HepG2 (cell line): ENCODE measurements around the gene RAB3B. TPM values are rescaled to one million over a fixed set of nuclear protein-coding genes. Genes with fewer than 3 reads are reported as not detected.
A peak's percentile ranks its signal among the peaks of the same experiment; 100 is the strongest.

Source experiments
- ATF3 ChIP-seq: sonication (generic); formaldehyde crosslinking; IDR thresholded peaks from 2 replicates; pipeline ENCODE4 v1.4.0; 2020; ENCODE audit warnings: missing genetic modification reagents
- CENPT ChIP-seq: sonication (generic); formaldehyde crosslinking; IDR thresholded peaks from 2 replicates; pipeline ENCODE4 v1.8.0; 2022; ENCODE audit warnings: low read depth, mild to moderate bottlenecking, moderate library complexity, missing genetic modification reagents
- DZIP1 ChIP-seq: sonication (generic); formaldehyde crosslinking; IDR thresholded peaks from 2 replicates; pipeline ENCODE4 v1.5.0; 2020; ENCODE audit warnings: mild to moderate bottlenecking, missing genetic modification reagents
- FOSL1 ChIP-seq: sonication (generic); formaldehyde crosslinking; IDR thresholded peaks from 2 replicates; pipeline ENCODE4 v1.9.0; 2021; ENCODE audit warnings: missing genetic modification reagents, borderline replicate concordance
- GTF3A ChIP-seq: sonication (generic); formaldehyde crosslinking; conservative IDR thresholded peaks from 2 replicates; pipeline ENCODE4 v1.4.0; 2020; ENCODE audit warnings: mild to moderate bottlenecking, missing genetic modification reagents
- HES4 ChIP-seq: sonication (generic); formaldehyde crosslinking; IDR thresholded peaks from 2 replicates; pipeline ENCODE4 v1.9.0; 2021; ENCODE audit warnings: mild to moderate bottlenecking, missing genetic modification reagents, borderline replicate concordance
- HNF4A ChIP-seq: sonication (generic); formaldehyde crosslinking; IDR thresholded peaks from 2 replicates; pipeline ENCODE4 v1.4.0; 2020; ENCODE audit warnings: missing genetic modification reagents
- HOXA3 ChIP-seq: sonication (generic); formaldehyde crosslinking; IDR thresholded peaks from 2 replicates; pipeline ENCODE4 v1.5.0; 2020; ENCODE audit warnings: missing genetic modification reagents
- MAFF ChIP-seq: IDR thresholded peaks from 2 replicates; pipeline ENCODE4 v1.6.1; 2011; ENCODE audit warnings: low read depth, low read length, improper control_type of control experiment
- MAZ ChIP-seq, 2 experiments: sonication (generic) in 1 of 2; formaldehyde crosslinking in 1 of 2; IDR thresholded peaks; 2 replicates each; pipeline versions ENCODE4 v1.5.0 to v1.6.1; 2012 to 2020; ENCODE audit warnings: low read depth in 2 of 2, mild to moderate bottlenecking in 2 of 2, borderline replicate concordance in 1 of 2, improper control_type of control experiment in 1 of 2, low read length in 1 of 2, missing genetic modification reagents in 1 of 2, moderate library complexity in 1 of 2
- NFATC3 ChIP-seq: sonication (generic); formaldehyde crosslinking; IDR thresholded peaks from 2 replicates; pipeline ENCODE4 v1.5.1; 2020; ENCODE audit warnings: mild to moderate bottlenecking, missing genetic modification reagents
- NR2F2 ChIP-seq: IDR thresholded peaks from 2 replicates; pipeline ENCODE4 v1.6.1; 2012; ENCODE audit warnings: low read depth, inconsistent platforms, borderline replicate concordance
- PLSCR1 ChIP-seq: sonication (generic); formaldehyde crosslinking; IDR thresholded peaks from 2 replicates; pipeline ENCODE4 v1.5.0; 2020; ENCODE audit warnings: missing genetic modification reagents, mild to moderate bottlenecking, borderline replicate concordance
- SMYD3 ChIP-seq: sonication (generic); formaldehyde crosslinking; IDR thresholded peaks from 2 replicates; pipeline ENCODE4 v1.8.1; 2023; ENCODE audit warnings: mild to moderate bottlenecking, missing genetic modification reagents
- USF2 ChIP-seq, 2 experiments: sonication (generic) in 1 of 2; formaldehyde crosslinking in 1 of 2; IDR thresholded peaks; 2 replicates each; pipeline versions ENCODE4 v1.5.1 to v1.6.1; 2011 to 2020; ENCODE audit warnings: borderline replicate concordance in 1 of 2, low read depth in 1 of 2, low read length in 1 of 2, mild to moderate bottlenecking in 1 of 2, missing genetic modification reagents in 1 of 2, moderate library complexity in 1 of 2
- ZFP36L1 ChIP-seq: sonication (generic); formaldehyde crosslinking; IDR thresholded peaks from 2 replicates; pipeline ENCODE4 v1.8.0; 2022; ENCODE audit warnings: mild to moderate bottlenecking, missing genetic modification reagents, moderate library complexity
- ZNF256 ChIP-seq: sonication (generic); formaldehyde crosslinking; conservative IDR thresholded peaks from 2 replicates; pipeline ENCODE4 v1.4.0; 2020; ENCODE audit warnings: missing genetic modification reagents
- ZNF274 ChIP-seq: sonication (generic); formaldehyde crosslinking; IDR thresholded peaks from 2 replicates; pipeline ENCODE4 v1.5.1; 2020; ENCODE audit warnings: mild to moderate bottlenecking, missing genetic modification reagents
- ZNF484 ChIP-seq: sonication (generic); formaldehyde crosslinking; IDR thresholded peaks from 2 replicates; pipeline ENCODE4 v1.5.1; 2020; ENCODE audit warnings: mild to moderate bottlenecking, low read depth, missing genetic modification reagents, borderline replicate concordance
- ZNF557 ChIP-seq: sonication (generic); formaldehyde crosslinking; IDR thresholded peaks from 2 replicates; pipeline ENCODE4 v1.4.0; 2020; ENCODE audit warnings: missing genetic modification reagents
- ZNF737 ChIP-seq: sonication (generic); formaldehyde crosslinking; IDR thresholded peaks from 2 replicates; pipeline ENCODE4 v1.5.0; 2020; ENCODE audit warnings: missing genetic modification reagents, mild to moderate bottlenecking, borderline replicate concordance
- ZNF75D ChIP-seq: sonication (generic); formaldehyde crosslinking; IDR thresholded peaks from 2 replicates; pipeline ENCODE4 v1.8.1; 2023; ENCODE audit warnings: missing genetic modification reagents, mild to moderate bottlenecking, borderline replicate concordance
- ZSCAN30 ChIP-seq: sonication (generic); formaldehyde crosslinking; IDR thresholded peaks from 2 replicates; pipeline ENCODE4 v1.5.0; 2020; ENCODE audit warnings: mild to moderate bottlenecking, missing genetic modification reagents
- polyA plus RNA-seq, 8 experiments: library from polyadenylated mRNA; depleted of rRNA in 3 of 8; stranded (reverse) in 7 of 8; unstranded in 1 of 8; fragments of >200 nt; fragmentation: Illumina TruSeq in 4 of 8; extraction: Trizol in 4 of 8; gene quantifications; 2 replicates each; pipeline versions ENCODE4 v1.2.1 to v1.2.3, GENCODE V29; 2011 to 2016; ENCODE audit warnings: low read depth in 4 of 8, missing spikeins in 1 of 8, mixed read lengths in 1 of 8; ENCODE audit not compliant: insufficient read depth in 1 of 8
- total RNA-seq, 5 experiments: library from RNA; depleted of rRNA; stranded (reverse); fragments of >200 nt; fragmentation: Illumina TruSeq; extraction: Trizol; gene quantifications; 2 replicates each; pipeline ENCODE4 v1.2.3, GENCODE V29; 2016; ENCODE audit warnings: low read depth in 1 of 5

RAB3B gene
- total and polyA plus RNA-seq, 2 of the 13 experiments (the other 11 are each of a cell fraction or from before 2014, with no cell fraction given) = 1.0 to 1.2 TPM

- no peak; the same call in 1 of the 2 replicates for TF ChIP-seq MAZ (IDR thresholded peaks at IDR 0.05; ENCODE audit: borderline replicate concordance, low read depth, low read length)
- peak; percentile 84 for TF ChIP-seq MAZ (CRISPR knock-in tag; IDR thresholded peaks at IDR 0.05; ENCODE audit: low read depth)
- no peak for TF ChIP-seq MAFF
- peak; percentile 82 for TF ChIP-seq USF2 (IDR thresholded peaks at IDR 0.05; ENCODE audit: low read depth, low read length)
- TF ChIP-seq USF2 (CRISPR knock-in tag; IDR thresholded peaks at IDR 0.05; ENCODE audit: borderline replicate concordance) = peak; percentile 90; the same call in 1 of the 2 replicates
- no peak; the same call in 1 of the 2 replicates for TF ChIP-seq ATF3 (CRISPR knock-in tag)
- no peak; the same call in 1 of the 2 replicates for TF ChIP-seq HES4
- TF ChIP-seq PLSCR1 (CRISPR knock-in tag) = no peak
- 0 out of 2 replicates have a peak, but pooled peaks have one; percentile 53 for TF ChIP-seq NFATC3
- TF ChIP-seq FOSL1 (CRISPR knock-in tag) = no peak
- TF ChIP-seq DZIP1 (CRISPR knock-in tag) = no peak
- no peak; the same call in none of the 2 replicates for TF ChIP-seq ZNF274 (CRISPR knock-in tag)
- no peak for TF ChIP-seq HNF4A (CRISPR knock-in tag)
- no peak for TF ChIP-seq ZNF256 (CRISPR knock-in tag)
- TF ChIP-seq GTF3A (CRISPR knock-in tag) = 0 out of 2 replicates have a peak, but pooled peaks have one; percentile 42
- no peak for TF ChIP-seq CENPT (CRISPR knock-in tag)
- TF ChIP-seq HOXA3 (CRISPR knock-in tag) = peak; percentile 85
- no peak for TF ChIP-seq NR2F2
- no peak for TF ChIP-seq ZNF484 (CRISPR knock-in tag)
- no peak for TF ChIP-seq ZNF557
- TF ChIP-seq ZNF75D (CRISPR knock-in tag) = no peak
- TF ChIP-seq ZSCAN30 (CRISPR knock-in tag) = no peak
- TF ChIP-seq ZFP36L1 (CRISPR knock-in tag) = peak; percentile 49; the same call in 1 of the 2 replicates
- no peak for TF ChIP-seq SMYD3 (CRISPR knock-in tag)
- TF ChIP-seq ZNF737 = no peak
These were observed 111.7 kb downstream of the RAB3B start, which contains the start of gene NRDC (continued) for GRCh38 chr1:51878616-51879336.
